Thyroid gland (tissue), 4 donors: Measurements from ENCODE around the gene PNMA8C. TPM values are rescaled to one million over a fixed set of nuclear protein-coding genes. Genes with fewer than 3 reads are reported as not detected.
A peak's percentile ranks its signal among the peaks of the same experiment; 100 is the strongest.

Experiments
- DNase-seq, 2 donors: peaks; one replicate each; pipeline ENCODE4 v3.0.0-alpha.2; 2019
- H3K27ac ChIP-seq, 3 donors: fragments of 200-600 bp; sonication (generic); 1 replicate in 2 of 3; 2 replicates in 1 of 3; pipeline ENCODE4 v1.5.1; 2016 to 2019; ENCODE audit warnings: mild to moderate bottlenecking in 1 of 3, moderate library complexity in 1 of 3
- H3K27me3 ChIP-seq: fragments of 200-600 bp; sonication (generic); one replicate; pipeline ENCODE4 v1.5.1; 2019
- H3K36me3 ChIP-seq, 2 donors: fragments of 200-600 bp; sonication (generic); one replicate each; pipeline ENCODE4 v1.5.1; 2016 to 2019
- H3K4me1 ChIP-seq, 2 donors: fragments of 200-600 bp; sonication (generic); one replicate each; pipeline ENCODE4 v1.5.1; 2017 to 2019
- H3K4me3 ChIP-seq, 3 donors: fragments of 200-600 bp; sonication (generic); replicated peaks in 1 of 3; 1 replicate in 2 of 3; 2 replicates in 1 of 3; pipeline ENCODE4 v1.5.1; 2016; ENCODE audit warnings: mild to moderate bottlenecking in 1 of 3
- H3K9me3 ChIP-seq: fragments of 200-600 bp; sonication (generic); one replicate; pipeline ENCODE4 v1.5.1; 2017
- POLR2A ChIP-seq, 2 donors: fragments of 450-650 bp; IDR thresholded peaks; one replicate each; pipeline ENCODE4 v1.6.1; 2017; ENCODE audit warnings: antibody characterized with exemption in 2 of 2, mild to moderate bottlenecking in 2 of 2, moderate library complexity in 1 of 2
- WGBS, 2 donors: methylation state at CpG; one replicate each; pipeline ENCODE4 v1.1.5; 2017; 5-methylcytosine and 5-hydroxymethylcytosine counted together
- intact Hi-C: fragments of 100-400 bp; cut with DNase I; formaldehyde crosslinking; loops from one replicate; pipeline ENCODE4 v1.15.1; 2023
- total RNA-seq, 4 donors: library from RNA; depleted of rRNA; stranded (reverse); fragments of >200 nt; gene quantifications; one replicate each; pipeline ENCODE4 v1.2.3, GENCODE V29; 2016
- TF ChIP-seq, protein P1 (sequence below), 6 experiments: fragments of 200-600 bp in 3 of 6; fragments of 450-650 bp in 3 of 6; sonication (generic) in 3 of 6; IDR thresholded peaks; one replicate each; pipeline ENCODE4 v1.5.1; 2016 to 2019; ENCODE audit warnings: antibody characterized with exemption in 6 of 6, mild to moderate bottlenecking in 2 of 6, inconsistent platforms in 1 of 6, moderate library complexity in 1 of 6

Gene PNMA8C
- total RNA-seq, 4 donors from 2014 or later: 0.11 TPM; not detected in 3

DNA sequence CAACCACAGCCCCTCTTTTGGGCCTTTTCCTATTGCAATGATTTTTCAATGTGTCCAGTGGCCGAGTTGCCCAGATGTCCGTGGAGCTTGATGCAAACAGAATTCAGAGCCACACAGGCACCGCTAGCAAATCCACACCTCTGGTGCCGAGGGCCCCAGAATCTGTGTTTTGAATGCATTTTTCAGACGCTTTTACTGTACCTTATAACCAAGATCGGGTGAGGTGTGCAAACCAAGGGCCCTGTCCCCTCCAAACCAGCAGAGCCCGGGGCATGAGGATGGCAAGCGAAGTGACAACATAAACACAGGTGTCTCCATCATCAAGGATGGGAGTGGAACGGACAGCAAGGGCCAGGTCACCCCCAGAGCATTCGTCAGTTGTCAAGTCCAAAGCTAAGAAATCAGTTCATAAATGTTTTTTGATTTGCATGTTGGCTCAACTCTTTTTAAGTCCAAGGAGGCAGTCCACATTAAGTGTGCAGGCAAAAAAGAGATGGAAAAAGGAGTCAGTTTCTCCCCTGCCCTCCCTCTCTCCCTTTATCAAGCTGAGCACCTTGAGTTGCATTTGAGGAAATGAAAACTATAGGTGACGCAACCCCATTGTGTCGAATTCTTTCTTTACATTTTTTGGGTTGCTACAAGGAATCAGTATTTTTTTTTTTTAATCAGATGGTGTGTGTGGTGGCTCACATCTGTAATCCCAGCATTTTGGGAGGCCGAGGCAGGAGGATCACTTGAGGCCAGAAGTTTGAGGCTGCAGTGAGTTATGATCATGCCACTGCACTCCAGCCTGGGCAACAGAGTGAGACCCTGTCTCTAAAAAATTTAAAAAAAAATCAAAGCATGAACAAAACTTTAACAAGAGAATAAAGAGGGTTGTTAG, 18.3 kb downstream of the PNMA8C start:
- no peak overlapping the region for H3K27ac ChIP-seq
- TF ChIP-seq, protein P1, sequence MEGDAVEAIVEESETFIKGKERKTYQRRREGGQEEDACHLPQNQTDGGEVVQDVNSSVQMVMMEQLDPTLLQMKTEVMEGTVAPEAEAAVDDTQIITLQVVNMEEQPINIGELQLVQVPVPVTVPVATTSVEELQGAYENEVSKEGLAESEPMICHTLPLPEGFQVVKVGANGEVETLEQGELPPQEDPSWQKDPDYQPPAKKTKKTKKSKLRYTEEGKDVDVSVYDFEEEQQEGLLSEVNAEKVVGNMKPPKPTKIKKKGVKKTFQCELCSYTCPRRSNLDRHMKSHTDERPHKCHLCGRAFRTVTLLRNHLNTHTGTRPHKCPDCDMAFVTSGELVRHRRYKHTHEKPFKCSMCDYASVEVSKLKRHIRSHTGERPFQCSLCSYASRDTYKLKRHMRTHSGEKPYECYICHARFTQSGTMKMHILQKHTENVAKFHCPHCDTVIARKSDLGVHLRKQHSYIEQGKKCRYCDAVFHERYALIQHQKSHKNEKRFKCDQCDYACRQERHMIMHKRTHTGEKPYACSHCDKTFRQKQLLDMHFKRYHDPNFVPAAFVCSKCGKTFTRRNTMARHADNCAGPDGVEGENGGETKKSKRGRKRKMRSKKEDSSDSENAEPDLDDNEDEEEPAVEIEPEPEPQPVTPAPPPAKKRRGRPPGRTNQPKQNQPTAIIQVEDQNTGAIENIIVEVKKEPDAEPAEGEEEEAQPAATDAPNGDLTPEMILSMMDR (IDR thresholded peaks at IDR 0.05): no peak
- no peak for TF ChIP-seq POLR2A (IDR thresholded peaks at IDR 0.05)
- 80 to 83% methylated on average over 13 of the region's 13 CpGs for whole genome bisulfite sequencing, 2 donors
- H3K9me3 ChIP-seq: no peaks in the 10 kb centered on the region
- H3K4me3 ChIP-seq: no peak overlapping the region
- intact Hi-C loops: no loop called here
- peaks cover 28 to 30% of the 10 kb centered on the region in 2 donors for H3K4me1 ChIP-seq
- DNase-seq: no peak
- H3K36me3 ChIP-seq: no peaks in the 10 kb centered on the region
- no peaks in the 10 kb centered on the region for H3K27me3 ChIP-seq

DNA sequence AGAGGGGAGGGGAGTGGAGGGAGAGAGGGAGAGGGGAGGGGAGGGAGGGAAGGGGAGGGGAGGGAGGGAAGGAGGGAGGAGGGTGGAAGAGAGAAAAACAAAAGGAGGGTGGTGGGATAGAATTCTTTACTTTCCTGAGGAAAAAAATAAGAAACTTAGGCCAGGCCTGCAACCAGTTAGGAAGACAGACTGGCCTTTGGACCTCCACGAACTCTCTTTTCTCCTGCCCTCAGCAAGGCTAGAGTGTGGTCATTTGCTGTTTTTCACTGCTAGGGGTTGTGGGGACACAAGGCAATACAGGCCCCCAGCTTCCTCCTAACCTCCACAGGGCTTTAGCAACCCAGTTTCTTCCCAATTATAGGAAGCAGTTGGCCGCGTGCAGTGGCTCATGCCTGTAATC, 19.5 kb downstream of the PNMA8C start:
- Histone ChIP-seq H3K4me1 (peaks cover 36 to 40% of the 10 kb centered on the region in 2 donors), H3K27ac (peak overlapping the region; percentile 25 to 62 (median 61)), H3K4me3 (no peak overlapping the region), H3K27me3 (no peaks in the 10 kb centered on the region), H3K36me3 (no peaks in the 10 kb centered on the region), H3K9me3 (no peaks in the 10 kb centered on the region)
- intact Hi-C loops: no loop called here
- no peak for DNase-seq
- TF ChIP-seq, protein P1 (IDR thresholded peaks at IDR 0.05): no peak
- no peak for TF ChIP-seq POLR2A (IDR thresholded peaks at IDR 0.05)
- WGBS, 2 donors: 75 to 91% methylated on average over 3 of the region's 3 CpGs

DNA sequence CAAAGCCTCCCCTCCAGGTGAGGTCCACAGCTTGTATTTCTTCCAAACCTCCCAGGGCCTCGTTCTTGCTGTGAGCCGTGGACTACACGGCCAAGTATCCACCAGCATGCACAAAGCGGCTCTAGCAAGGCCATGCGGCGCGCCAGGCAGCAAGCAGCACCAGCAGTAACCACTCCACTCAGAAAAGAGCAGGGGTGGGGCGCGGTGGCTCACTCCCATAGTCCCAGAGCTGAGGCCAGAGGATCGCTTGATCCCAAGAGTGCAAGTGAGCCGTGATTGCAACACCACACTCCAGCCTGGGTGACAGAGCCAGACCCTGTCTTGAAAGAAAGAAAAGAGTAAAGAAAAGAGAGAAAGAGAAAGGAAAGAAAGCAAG, 20.1 kb downstream of the PNMA8C start:
- no peaks in the 10 kb centered on the region for H3K27me3 ChIP-seq
- TF ChIP-seq, protein P1 (IDR thresholded peaks at IDR 0.05): no peak
- TF ChIP-seq POLR2A (IDR thresholded peaks at IDR 0.05): no peak
- WGBS, 2 donors: 0 to 8% methylated on average over 10 to 11 of the region's 11 CpGs
- intact Hi-C loops: no loop called here
- H3K27ac ChIP-seq: peak overlapping the region; percentile 9 to 61 (median 25)
- H3K4me1 ChIP-seq: peaks cover 32 to 42% of the 10 kb centered on the region in 2 donors
- no peaks in the 10 kb centered on the region for H3K36me3 ChIP-seq
- peak; percentile 93 for DNase-seq
- H3K4me3 ChIP-seq: no peak overlapping the region
- no peaks in the 10 kb centered on the region for H3K9me3 ChIP-seq

DNA sequence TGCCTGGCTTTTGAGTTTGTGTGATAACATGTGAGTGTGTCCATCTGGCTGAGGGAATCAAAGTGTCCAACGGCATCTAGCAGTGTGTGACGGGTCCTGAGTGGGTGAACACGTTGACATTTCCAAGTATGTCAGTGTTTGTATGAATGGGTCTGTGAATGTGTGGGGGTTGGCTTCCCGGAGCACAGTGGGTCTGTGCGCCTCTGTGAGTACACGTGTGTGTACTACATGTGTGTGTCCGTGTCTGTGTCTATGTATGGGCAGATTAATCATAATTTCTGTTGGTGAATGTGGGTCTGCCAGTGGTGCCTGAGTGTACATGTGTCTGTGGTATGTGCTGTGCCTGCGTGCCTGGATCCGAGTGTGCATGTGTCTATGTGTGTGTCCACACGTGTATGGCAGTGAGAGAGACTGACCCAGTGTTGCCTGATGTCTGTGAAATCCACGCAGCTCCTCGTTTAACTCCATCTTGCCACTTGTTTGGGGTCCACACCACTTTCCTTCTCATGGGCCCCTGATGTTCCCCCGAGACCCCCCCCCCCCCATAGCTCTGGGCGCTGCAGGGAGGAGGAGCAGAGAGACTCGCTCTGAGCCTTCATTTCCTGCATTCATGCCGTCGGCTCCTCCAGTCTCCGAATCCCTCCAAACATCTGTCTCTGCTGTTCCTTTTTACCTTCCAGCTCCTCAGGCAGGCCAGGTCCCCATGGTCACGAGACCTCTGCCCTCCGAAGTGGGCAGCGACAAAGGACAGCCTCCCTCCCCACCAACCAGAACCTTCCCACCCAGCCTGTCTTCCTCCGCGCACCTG, 20.7 kb downstream of the PNMA8C start:
- no peaks in the 10 kb centered on the region for H3K36me3 ChIP-seq
- peak overlapping the region; percentile 9 to 61 (median 25) for H3K27ac ChIP-seq
- 31 to 32% methylated on average over 22 to 23 of the region's 23 CpGs for WGBS, 2 donors
- H3K4me1 ChIP-seq: peaks cover 31 to 40% of the 10 kb centered on the region in 2 donors
- H3K4me3 ChIP-seq: no peak overlapping the region
- DNase-seq: no peak
- H3K9me3 ChIP-seq: no peaks in the 10 kb centered on the region
- intact Hi-C loops: no loop called here
- TF ChIP-seq, protein P1 (IDR thresholded peaks at IDR 0.05): no peak
- no peak for TF ChIP-seq POLR2A (IDR thresholded peaks at IDR 0.05)
- H3K27me3 ChIP-seq: no peaks in the 10 kb centered on the region
